Motor neuron (in vitro differentiated cells): ENCODE data around the gene MAST4. TPM values are rescaled to one million over a fixed set of nuclear protein-coding genes. Genes with fewer than 3 reads are reported as not detected.

Experiments used
- ATAC-seq, 8 experiments: fragments of 200-7000 bp; cut with Tn5 transposase; replicated peaks in 6 of 8; 2 replicates each; pipeline ENCODE4 v1.8.0; 2021; ENCODE audit warnings: mild to moderate bottlenecking in 8 of 8, moderate library complexity in 8 of 8
- H3K27ac ChIP-seq, 2 donors: fragments of 250-450 bp; sonication (Bioruptor Pico); 2 replicates each; pipeline ENCODE4 v1.9.0; 2021; ENCODE audit warnings: antibody characterized with exemption in 2 of 2, mild to moderate bottlenecking in 2 of 2, moderate library complexity in 1 of 2
- H3K4me1 ChIP-seq, 2 donors: fragments of 250-450 bp; sonication (Bioruptor Pico); replicated peaks in 1 of 2; 2 replicates each; pipeline ENCODE4 v1.6.1; 2021; ENCODE audit warnings: antibody characterized with exemption in 2 of 2, mild to moderate bottlenecking in 2 of 2, moderate library complexity in 1 of 2
- H3K4me3 ChIP-seq, 5 donors: fragments of 250-450 bp; sonication (Bioruptor Pico); 2 replicates each; pipeline ENCODE4 v1.9.0; 2021; ENCODE audit warnings: antibody characterized with exemption in 5 of 5, mild to moderate bottlenecking in 5 of 5, moderate library complexity in 4 of 5
- WGBS, 10 experiments: fragments of 450-650 bp; shearing (Covaris generic); methylation state at CpG; one replicate each; pipeline ENCODE4 v1.0.0; 2022; 5-methylcytosine and 5-hydroxymethylcytosine counted together
- in situ Hi-C, 9 experiments: fragments of 400-800 bp; cut with MboI; loops; one replicate each; pipeline ENCODE4 v1.15.0; 2021; ENCODE audit warnings: low sequenced_read_pairs in 9 of 9, low pct_unique_long_range_greater_than_20kb in 2 of 9; ENCODE audit not compliant: unreplicated experiment in 9 of 9
- total RNA-seq, 8 experiments: library from RNA; unstranded; fragments of 300-600 nt; gene quantifications; 2 replicates each; pipeline versions ENCODE4 v1.2.3 to v1.2.4, GENCODE V29; 2022

MAST4 gene
- total RNA-seq, 8 experiments from 2014 or later, result 4.3 to 26.1 (median 12.9) TPM

DNA sequence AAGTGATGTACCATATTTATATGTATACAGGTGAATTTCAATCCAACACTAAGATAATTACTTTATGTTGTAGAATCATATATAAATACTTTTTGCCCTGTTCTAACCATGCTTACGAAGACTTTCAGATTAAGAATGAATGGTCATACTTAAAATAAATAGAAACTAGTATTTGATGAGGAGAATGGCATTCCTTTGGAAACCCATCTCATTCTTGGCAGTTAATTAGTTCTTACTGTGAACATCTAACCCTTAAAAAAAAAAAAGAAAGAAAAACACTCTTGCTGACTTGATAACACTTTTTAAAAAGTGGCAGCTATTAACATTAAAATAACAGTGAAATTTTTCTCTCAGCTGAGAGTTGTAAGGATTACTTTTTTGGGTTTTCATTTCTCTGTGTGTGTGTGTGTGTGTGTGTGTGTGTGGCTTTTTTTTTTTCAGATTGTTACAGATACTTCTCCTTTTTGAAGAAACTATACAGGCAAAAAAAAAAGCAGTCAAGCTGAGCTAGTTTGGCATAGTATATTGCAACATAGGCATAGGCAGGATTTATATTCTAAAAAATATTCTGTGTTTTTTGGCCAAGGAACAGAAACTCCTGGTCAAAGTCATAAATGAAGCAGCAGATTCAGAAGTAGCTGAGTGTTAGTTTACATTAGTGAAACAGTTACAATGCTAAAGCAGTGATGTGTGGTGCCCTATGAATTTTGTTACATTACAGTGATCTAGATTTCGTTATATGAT lies 436.9 kb downstream of the MAST4 start:
- in situ Hi-C loops, result no loop called here
- Histone ChIP-seq H3K4me3 (no peak overlapping the region), H3K4me1 (peaks cover 0 to 24% of the 10 kb centered on the region in 2 donors), H3K27ac (no peak overlapping the region)
- WGBS, 10 experiments, result 93 to 100% (median 100%) methylated on average over 1 to 2 of the region's 2 CpGs; no CpG with 5 or more reads in 1 of the 10 experiments
- ATAC-seq, result no peak

DNA sequence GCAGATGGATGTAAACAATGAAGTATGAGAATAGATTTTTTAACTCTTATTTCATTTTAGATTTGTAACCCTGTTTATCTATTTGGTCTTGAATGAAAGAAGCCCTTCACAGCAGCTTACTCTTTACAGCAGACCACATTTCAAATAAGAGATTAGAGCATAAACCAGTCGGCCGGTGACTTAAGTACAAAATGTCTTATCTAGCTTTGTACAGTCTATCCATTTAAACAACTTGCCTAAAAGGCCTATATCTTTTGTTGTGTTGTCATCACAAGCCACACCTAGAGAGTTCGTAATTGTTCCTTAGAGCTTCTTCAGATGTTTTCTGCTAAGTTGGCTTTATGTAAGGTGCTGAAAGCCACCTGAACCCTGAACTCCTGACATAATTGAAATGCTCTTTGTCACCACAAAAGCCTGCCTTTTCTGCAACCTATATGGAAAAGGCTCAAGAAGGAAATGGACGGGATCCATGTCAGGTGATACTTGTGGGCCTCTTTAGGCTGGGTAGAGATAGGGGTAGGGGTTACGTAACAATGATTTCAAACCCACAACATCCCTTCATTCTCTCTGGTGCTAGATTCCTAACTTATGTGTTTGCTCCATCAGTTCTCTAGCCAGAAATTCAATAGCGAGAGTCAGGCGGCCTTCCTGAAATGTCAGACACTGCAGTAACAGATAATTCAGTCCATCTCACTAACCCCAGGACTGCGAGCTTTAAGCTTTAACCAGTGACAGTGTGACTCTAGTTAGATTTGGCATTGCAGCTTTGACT lies 437.9 kb downstream of the MAST4 start:
- Histone ChIP-seq H3K4me3 (no peak overlapping the region), H3K27ac (no peak overlapping the region), H3K4me1 (peaks cover 2 to 24% of the 10 kb centered on the region in 2 donors)
- ATAC-seq, result no peak
- WGBS, 10 experiments, result 82 to 100% (median 91%) methylated on average over 1 to 8 of the region's 8 CpGs; no CpG with 5 or more reads in 1 of the 10 experiments
- in situ Hi-C loops, result no loop called here

DNA sequence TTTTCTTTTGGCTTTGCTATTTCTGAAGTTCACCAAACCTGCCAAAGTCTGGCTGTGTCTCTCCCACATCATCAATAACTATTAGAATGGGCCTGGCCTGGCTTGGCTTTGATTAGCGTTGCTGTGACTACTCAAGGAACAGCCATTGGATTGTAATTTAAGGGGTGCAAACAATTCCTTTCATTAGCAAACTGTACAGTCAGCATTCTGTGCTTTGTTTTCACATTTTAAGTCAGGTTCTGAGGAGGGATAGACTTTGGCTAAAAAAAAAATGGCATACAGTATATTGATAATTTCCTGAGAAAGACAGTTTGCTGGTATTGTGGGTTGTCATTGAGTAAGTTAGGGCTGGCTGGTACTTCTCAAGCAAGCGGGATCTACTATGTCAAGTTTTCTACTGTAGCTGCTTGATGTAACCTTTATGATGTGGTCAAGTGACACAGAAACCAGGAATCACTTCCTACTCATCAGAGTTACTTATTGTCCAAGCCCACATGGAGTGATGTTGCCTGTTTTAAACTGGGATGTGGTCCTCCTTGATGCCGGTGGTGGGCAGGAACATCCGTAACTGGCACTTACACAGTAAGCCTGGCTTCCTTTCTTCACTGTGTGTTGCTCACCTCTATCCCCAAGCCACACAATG lies 439.0 kb downstream of the MAST4 start:
- H3K4me1 ChIP-seq, result peaks cover 7 to 21% of the 10 kb centered on the region in 2 donors
- in situ Hi-C loops, result no loop called here
- no peak for ATAC-seq

DNA sequence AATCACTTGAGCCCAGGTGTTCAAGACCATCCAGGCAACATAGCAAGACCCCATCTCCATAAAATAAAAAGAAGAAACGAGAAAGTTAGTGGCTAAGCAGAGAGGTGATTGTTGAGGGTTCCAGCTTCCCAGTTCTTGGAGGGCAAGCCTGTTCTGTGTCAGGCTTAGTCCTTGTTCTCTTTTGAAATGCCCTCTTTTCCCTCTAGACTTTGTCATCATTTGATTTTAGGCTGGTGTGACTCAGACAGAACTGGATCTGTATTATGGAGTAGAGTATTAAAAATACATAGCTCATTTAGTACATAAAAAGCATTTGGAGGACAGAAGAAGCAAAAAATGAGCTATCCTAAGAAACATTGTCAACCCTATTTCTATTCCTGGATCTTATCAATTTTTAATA lies 441.0 kb downstream of the MAST4 start:
- H3K27ac ChIP-seq, result no peak overlapping the region
- ATAC-seq, result peak in 1 of 8 experiments; percentile 21
- H3K4me1 ChIP-seq, result peaks cover 2 to 7% of the 10 kb centered on the region in 2 donors
- in situ Hi-C loops, result no loop called here
- no peak overlapping the region for H3K4me3 ChIP-seq
- 73 to 86% methylated on average over 1 of the region's 1 CpG; no CpG with 5 or more reads in 8 of the 10 experiments for WGBS, 10 experiments

More for the DNA sequence above, 439.0 kb downstream of the MAST4 start:
- no peak overlapping the region for H3K4me3 ChIP-seq
- H3K27ac ChIP-seq, result no peak overlapping the region
- 83 to 100% (median 100%) methylated on average over 1 to 3 of the region's 4 CpGs; no CpG with 5 or more reads in 1 of the 10 experiments for WGBS, 10 experiments

DNA sequence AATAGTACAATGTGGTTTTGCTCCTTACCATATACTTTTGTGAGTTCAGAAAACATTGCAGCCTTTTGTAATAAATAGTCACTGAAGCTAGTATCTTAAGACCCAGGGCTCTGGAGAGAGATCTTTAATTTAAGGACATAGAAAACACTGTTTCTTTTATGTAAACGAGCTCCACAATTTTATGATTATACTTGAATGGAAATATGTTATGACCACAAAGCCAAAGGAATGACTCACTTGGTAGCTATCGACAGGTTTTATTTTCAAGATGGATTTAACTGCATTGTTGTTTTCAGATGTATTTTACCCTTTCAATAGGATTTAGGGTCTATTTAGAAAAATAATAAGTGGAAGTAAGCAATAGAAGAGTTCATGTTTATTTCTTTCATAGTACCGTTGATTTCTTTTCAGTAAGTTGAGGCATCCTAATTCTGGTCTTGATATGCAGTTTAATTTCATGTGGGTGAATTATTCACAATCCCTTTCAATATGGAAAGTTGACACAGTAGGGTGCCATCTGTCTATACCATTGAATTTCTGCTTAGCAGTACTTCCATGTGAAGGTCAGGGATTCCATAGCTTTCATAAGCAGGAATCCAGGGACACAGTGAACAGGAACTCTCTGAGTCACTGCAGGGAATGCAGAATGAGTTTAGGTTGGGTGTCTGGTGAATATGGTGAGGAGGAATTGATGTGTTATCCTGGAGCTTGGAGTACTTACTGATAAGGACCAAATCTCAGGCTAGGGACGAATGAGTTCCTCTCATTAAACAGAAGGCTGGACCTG lies 442.8 kb downstream of the MAST4 start:
- no peak overlapping the region for H3K4me3 ChIP-seq
- in situ Hi-C loops, result no loop called here
- H3K27ac ChIP-seq, result no peak overlapping the region
- 20 to 100% (median 78%) methylated on average over 1 to 4 of the region's 4 CpGs for WGBS, 10 experiments
- peaks cover 0 to 7% of the 10 kb centered on the region in 2 donors for H3K4me1 ChIP-seq
- ATAC-seq, result peak in 6 of 8 experiments; percentile 35 to 96 (median 56)

DNA sequence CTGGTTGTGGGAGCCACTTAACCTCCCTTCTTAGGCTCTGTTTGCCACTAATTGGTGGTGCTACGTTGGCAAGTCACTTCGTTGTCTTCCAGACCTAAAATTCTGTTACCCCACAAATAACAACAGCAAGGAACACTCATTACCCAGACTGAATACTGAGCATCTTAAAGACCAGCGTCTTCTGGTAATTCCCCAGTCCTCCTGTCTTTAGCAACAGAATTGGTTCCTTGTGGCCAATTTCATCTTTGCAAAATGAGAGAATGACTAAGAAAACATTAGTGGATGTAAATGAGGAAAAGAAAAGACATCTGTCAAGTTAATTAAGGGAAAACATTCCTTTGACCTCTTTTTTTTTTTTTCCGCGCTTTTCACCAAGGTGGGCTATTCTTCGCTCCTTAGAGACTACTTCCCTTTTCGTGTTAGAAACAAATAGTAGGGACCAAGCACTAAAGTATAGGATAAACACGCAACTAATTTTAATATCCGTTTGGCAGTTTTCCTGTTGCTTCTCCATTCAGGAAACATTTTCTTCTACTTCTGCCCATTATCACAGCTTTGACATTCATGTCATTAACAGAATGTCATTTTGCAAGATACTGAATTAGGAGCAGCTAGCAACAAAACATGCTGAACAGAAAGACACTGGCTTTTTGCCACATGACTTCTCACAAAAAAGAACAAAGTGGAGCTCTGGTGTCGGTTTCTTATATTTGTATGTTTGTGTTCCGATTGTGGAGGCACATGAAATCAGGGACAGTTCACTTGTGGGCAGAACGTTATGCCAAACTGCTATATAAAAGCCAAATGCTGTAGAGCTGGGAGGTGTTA lies 446.2 kb downstream of the MAST4 start:
- H3K4me1 ChIP-seq, result peaks cover 0 to 7% of the 10 kb centered on the region in 2 donors
- in situ Hi-C loops, result no loop called here
- no peak overlapping the region for H3K27ac ChIP-seq
- 47 to 92% (median 78%) methylated on average over 3 to 12 of the region's 12 CpGs for WGBS, 10 experiments
- no peak overlapping the region for H3K4me3 ChIP-seq
- no peak for ATAC-seq

- no peak for ATAC-seq
- Histone ChIP-seq H3K27ac (no peak overlapping the region), H3K4me3 (no peak overlapping the region), H3K4me1 (peaks cover 0 to 7% of the 10 kb centered on the region in 2 donors)
- in situ Hi-C loops, result no loop called here
- 93 to 100% (median 100%) methylated on average over 1 to 3 of the region's 3 CpGs for WGBS, 10 experiments
These were observed 447.8 kb downstream of the MAST4 start for GRCh38 chr5:67043796-67044511.

DNA sequence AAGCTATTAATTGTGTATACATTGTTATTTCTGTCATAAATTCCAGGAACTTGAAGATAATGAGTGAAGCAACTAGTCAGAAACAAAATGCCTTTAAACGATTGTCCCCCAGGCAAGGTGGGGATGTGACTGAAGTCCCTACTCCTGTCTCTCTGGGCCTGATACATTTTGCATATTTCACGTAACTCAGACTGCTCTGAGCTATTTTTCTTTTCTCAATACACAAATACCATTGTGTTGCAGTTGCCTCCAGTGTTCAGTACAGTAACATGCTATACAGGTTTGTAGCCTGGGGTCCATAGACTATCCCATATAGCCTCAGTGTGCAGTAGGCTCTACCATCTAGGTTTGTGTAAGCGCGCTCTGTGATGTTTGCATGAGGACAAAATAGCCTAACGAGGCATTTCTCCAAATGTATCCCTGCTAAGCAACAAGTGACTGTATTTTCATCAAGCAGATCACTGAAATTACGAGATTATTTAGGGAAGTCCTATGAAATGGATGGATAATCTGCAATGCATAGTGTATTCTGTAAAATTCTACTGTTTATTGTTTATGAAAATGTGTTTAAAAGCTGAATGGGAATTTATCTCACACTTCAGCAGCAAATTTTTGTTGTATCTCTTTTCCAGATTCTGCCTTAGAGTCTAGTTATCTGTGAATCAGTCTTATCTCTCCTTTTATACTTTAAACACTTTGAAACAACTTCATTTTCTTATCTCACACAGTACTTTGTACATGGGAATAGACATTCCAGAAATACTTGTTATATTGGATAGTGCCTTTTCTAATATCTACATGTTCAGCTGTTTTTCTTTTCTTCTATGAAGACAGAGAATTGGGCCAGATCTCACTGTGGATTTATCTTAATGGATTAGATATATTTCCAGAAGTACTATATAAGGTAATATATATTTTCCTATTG lies 449.9 kb downstream of the MAST4 start:
- no peak overlapping the region for H3K4me3 ChIP-seq
- WGBS, 10 experiments, result 70 to 98% (median 88%) methylated on average over 3 to 6 of the region's 6 CpGs; no CpG with 5 or more reads in 1 of the 10 experiments
- ATAC-seq, result no peak
- H3K4me1 ChIP-seq, result no peaks in the 10 kb centered on the region
- in situ Hi-C loops, result no loop called here
- no peak overlapping the region for H3K27ac ChIP-seq

GRCh38 chr5:67047160-67047559 lies 451.0 kb downstream of the MAST4 start:
- Histone ChIP-seq H3K27ac (no peak overlapping the region), H3K4me3 (no peak overlapping the region), H3K4me1 (no peaks in the 10 kb centered on the region)
- ATAC-seq, result peak in 2 of 8 experiments; percentile 36 to 65
- WGBS, 10 experiments, result 80 to 100% methylated on average over 1 of the region's 1 CpG; no CpG with 5 or more reads in 8 of the 10 experiments
- in situ Hi-C loops, result no loop called here

DNA sequence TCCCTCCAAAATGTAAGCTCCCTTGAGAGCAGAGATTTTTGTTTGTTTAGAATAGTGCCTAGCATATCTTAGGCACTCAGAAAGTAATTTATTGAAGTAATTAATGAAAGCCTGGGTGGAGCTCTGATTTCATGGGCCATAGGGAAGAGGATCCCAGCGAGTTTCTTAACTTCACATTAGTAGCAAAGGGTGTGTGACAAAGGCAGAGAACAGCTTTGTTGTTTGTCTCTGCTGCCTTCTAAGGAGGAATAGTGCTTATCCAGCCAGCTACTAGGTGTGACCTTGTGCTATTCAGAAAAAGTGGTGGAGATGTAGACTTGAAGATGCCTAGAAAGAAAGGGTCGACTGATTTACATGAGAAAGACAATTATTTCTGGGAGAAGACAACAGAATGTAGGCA lies 451.4 kb downstream of the MAST4 start:
- WGBS, 10 experiments, result 29 to 74% (median 53%) methylated on average over 1 to 2 of the region's 2 CpGs; no CpG with 5 or more reads in 2 of the 10 experiments
- peak in 1 of 8 experiments; percentile 36 for ATAC-seq
- Histone ChIP-seq H3K27ac (no peak overlapping the region), H3K4me1 (no peaks in the 10 kb centered on the region), H3K4me3 (no peak overlapping the region)
- in situ Hi-C loops, result no loop called here

DNA sequence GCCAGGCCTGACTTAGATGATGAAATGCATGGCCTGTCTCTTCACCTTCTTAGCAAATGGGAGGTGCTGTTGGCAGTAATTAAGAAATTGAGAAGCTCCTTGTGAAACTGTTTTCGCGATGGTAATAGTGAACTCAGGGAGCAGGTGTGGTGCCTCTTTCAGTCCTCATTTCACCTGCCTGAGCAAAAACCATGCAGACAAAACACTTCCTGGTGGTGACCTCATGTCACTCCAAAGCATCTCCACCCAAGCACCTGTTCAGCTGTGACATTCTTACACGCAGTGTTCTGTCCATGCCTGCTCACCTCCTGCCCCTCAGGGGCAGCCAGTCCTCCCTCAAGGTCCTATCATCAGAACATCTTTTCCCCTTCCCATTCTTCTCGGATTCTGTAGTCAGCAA lies 453.9 kb downstream of the MAST4 start:
- Histone ChIP-seq H3K4me3 (no peak overlapping the region), H3K27ac (no peak overlapping the region), H3K4me1 (no peaks in the 10 kb centered on the region)
- in situ Hi-C loops, result no loop called here
- WGBS, 10 experiments, result 78 to 100% (median 89%) methylated on average over 1 to 4 of the region's 4 CpGs; no CpG with 5 or more reads in 4 of the 10 experiments
- no peak for ATAC-seq
